ENCODE measurements around the gene FAM174C. TPM values are rescaled to one million over a fixed set of nuclear protein-coding genes. Genes with fewer than 3 reads are reported as not detected.

FAM174C gene
- total RNA-seq, 4 donors from 2014 or later = 44.3 to 72.5 (median 58.2) TPM

- Histone ChIP-seq H3K36me3 (peaks cover 39% of the 10 kb centered on the region), H3K27ac (peak overlapping the region; percentile 92), H3K4me3 (peak overlapping the region; percentile 31), H3K4me1 (peaks cover 89% of the 10 kb centered on the region), H3K9me3 (no peaks in the 10 kb centered on the region), H3K27me3 (no peaks in the 10 kb centered on the region)
- 17% methylated on average over 6 of the region's 17 CpGs for WGBS
- DNase-seq (ENCODE audit: low spot score in 2 of 2) = peak in 1 of 2 donors; percentile 89
- TF ChIP-seq POLR2AphosphoS5 (IDR thresholded peaks at IDR 0.05) (peak in 1 of 3 donors; percentile 78), POLR2A (IDR thresholded peaks at IDR 0.05) (peak in 1 of 2 donors; percentile 29), EP300 (IDR thresholded peaks at IDR 0.05) (no peak)
These were observed 16.0 kb upstream of the FAM174C start for GRCh38 chr19:1259206-1259875.

DNA sequence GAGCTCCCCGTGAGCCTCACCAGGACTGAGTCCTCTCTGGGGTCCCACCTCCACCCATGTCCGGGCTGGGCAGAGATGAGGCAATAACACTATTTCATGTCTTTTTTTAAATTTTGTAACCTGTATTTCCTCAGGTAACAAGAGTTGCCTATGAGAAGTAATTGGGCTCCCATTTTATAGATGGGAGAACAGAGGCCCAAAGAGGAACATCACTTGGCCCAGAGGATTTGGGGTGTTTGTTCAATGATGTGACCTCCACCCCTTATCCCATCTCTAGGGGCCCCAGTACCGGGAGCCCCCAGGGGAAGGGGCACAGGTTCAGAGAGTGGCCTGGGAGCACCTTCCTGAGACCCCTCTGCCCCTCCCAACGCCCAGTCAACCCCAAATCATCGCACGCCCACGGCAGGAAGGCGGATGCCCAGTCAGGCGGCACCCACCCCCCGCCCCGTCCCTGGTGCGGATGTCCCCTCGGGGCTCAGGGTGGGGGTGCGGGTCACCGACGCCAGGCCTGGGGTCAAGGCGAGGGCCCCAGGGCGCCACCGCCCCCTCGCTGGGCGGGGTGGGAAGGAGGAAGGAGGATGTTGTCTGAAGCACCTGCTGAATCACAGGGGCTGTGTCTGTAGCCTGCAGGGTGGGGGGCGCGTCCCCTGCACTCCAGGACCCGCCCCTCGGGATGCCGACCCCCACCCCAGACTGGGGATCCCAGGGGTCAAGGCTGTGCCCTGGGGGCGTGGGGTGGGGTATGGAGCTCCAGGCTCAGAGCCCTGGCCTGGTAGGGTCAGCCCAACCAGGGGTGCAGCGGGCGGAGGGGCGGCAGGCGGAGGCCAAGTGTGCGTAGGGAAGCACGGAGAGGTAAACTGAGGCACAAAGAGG is 15.2 kb upstream of the FAM174C start:
- H3K9me3 ChIP-seq = no peaks in the 10 kb centered on the region
- peak overlapping the region; percentile 92 for H3K27ac ChIP-seq
- DNase-seq (ENCODE audit: low spot score in 2 of 2) = no peak
- WGBS = 6% methylated on average over 16 of the region's 33 CpGs
- H3K36me3 ChIP-seq = peaks cover 31% of the 10 kb centered on the region
- H3K4me3 ChIP-seq = peak overlapping the region; percentile 59
- H3K4me1 ChIP-seq = peaks cover 89% of the 10 kb centered on the region
- TF ChIP-seq EP300 (IDR thresholded peaks at IDR 0.05) (no peak), POLR2A (IDR thresholded peaks at IDR 0.05) (no peak), POLR2AphosphoS5 (IDR thresholded peaks at IDR 0.05) (peak in 1 of 3 donors; percentile 24)
- TF ChIP-seq, protein P1, sequence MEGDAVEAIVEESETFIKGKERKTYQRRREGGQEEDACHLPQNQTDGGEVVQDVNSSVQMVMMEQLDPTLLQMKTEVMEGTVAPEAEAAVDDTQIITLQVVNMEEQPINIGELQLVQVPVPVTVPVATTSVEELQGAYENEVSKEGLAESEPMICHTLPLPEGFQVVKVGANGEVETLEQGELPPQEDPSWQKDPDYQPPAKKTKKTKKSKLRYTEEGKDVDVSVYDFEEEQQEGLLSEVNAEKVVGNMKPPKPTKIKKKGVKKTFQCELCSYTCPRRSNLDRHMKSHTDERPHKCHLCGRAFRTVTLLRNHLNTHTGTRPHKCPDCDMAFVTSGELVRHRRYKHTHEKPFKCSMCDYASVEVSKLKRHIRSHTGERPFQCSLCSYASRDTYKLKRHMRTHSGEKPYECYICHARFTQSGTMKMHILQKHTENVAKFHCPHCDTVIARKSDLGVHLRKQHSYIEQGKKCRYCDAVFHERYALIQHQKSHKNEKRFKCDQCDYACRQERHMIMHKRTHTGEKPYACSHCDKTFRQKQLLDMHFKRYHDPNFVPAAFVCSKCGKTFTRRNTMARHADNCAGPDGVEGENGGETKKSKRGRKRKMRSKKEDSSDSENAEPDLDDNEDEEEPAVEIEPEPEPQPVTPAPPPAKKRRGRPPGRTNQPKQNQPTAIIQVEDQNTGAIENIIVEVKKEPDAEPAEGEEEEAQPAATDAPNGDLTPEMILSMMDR (IDR thresholded peaks at IDR 0.05) = no peak
- H3K27me3 ChIP-seq = no peaks in the 10 kb centered on the region

DNA sequence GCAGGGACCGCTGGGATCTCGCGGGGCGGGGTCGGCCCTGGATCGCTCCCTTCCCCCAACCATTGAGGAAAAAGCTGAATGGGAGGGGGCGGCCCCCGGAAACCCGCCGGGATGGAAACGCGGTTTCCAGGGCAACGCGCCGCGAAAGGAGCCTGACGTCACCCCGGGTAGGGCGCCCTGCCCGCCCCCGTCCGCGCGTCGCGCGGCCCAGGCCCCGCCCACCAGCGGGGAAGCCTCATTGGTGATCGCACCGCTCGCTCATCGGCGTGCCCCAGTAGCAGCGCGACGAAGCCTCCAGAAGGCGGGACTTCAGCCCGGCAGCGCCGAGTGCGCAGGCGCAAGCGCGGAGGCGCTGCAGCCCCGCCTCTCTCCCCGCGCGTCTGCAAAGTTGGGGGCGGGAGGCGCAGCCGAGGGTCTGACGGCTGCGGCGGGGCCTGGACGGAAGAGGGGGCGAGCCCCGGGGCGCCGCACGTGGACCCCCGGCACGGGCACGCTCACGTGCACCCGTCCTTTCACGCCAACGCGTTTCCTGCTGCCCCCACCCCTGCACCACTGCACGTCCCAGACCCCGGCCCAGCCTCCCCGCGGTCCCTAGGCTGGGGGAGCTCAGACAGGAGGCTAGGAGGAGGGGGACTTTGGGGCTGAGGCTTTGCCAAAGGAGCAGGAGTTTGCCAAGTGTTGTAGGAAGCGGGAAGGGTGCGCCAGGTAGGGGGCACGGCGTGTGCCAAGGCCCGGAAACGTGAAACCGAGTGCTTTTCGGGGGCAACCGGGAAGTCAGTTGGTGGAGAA is 14.4 kb upstream of the FAM174C start:
- no peaks in the 10 kb centered on the region for H3K27me3 ChIP-seq
- DNase-seq (ENCODE audit: low spot score in 2 of 2) = peak; percentile 97
- TF ChIP-seq POLR2AphosphoS5 (IDR thresholded peaks at IDR 0.05) (peak in 1 of 3 donors; percentile 38), EP300 (IDR thresholded peaks at IDR 0.05) (no peak), POLR2A (IDR thresholded peaks at IDR 0.05) (peak in 1 of 2 donors; percentile 29)
- TF ChIP-seq, protein P1 (IDR thresholded peaks at IDR 0.05) = no peak
- no peaks in the 10 kb centered on the region for H3K9me3 ChIP-seq
- peaks cover 23% of the 10 kb centered on the region for H3K36me3 ChIP-seq
- peaks cover 89% of the 10 kb centered on the region for H3K4me1 ChIP-seq
- peak overlapping the region; percentile 92 for H3K27ac ChIP-seq
- peak overlapping the region; percentile 59 for H3K4me3 ChIP-seq
- WGBS = 1% methylated on average over 26 of the region's 83 CpGs

GRCh38 chr19:1261538-1261797 is 13.9 kb upstream of the FAM174C start:
- Histone ChIP-seq H3K27ac (peak overlapping the region; percentile 92), H3K4me1 (peaks cover 92% of the 10 kb centered on the region), H3K27me3 (no peaks in the 10 kb centered on the region), H3K4me3 (peak overlapping the region; percentile 59), H3K9me3 (no peaks in the 10 kb centered on the region), H3K36me3 (peaks cover 18% of the 10 kb centered on the region)
- DNase-seq (ENCODE audit: low spot score in 2 of 2) = no peak
- TF ChIP-seq POLR2A (IDR thresholded peaks at IDR 0.05) (no peak), EP300 (IDR thresholded peaks at IDR 0.05) (no peak)
- WGBS = 7% methylated on average over 14 of the region's 14 CpGs

GRCh38 chr19:1261798-1262622 is 13.3 kb upstream of the FAM174C start:
- DNase-seq (ENCODE audit: low spot score in 2 of 2) = peak in 1 of 2 donors; percentile 88
- Histone ChIP-seq H3K36me3 (peaks cover 12% of the 10 kb centered on the region), H3K4me1 (peaks cover 94% of the 10 kb centered on the region), H3K4me3 (peak overlapping the region; percentile 59), H3K9me3 (no peaks in the 10 kb centered on the region), H3K27me3 (no peaks in the 10 kb centered on the region), H3K27ac (peak overlapping the region; percentile 92)
- TF ChIP-seq POLR2AphosphoS5 (IDR thresholded peaks at IDR 0.05) = peak in 1 of 3 donors; percentile 25
- TF ChIP-seq, protein P1 (IDR thresholded peaks at IDR 0.05) = no peak
- no peak for TF ChIP-seq EP300 (IDR thresholded peaks at IDR 0.05)
- TF ChIP-seq POLR2A (IDR thresholded peaks at IDR 0.05) = no peak
- WGBS = 18% methylated on average over 15 of the region's 28 CpGs

Data from suprapubic skin (tissue), 4 donors.